K562 (cell line): ENCODE data around the gene RAPGEF5. TPM values are rescaled to one million over a fixed set of nuclear protein-coding genes. Genes with fewer than 3 reads are reported as not detected.

Experiments
- ATAC-seq: fragments of 200-7000 bp; cut with Tn5 transposase; 3 replicates; pipeline ENCODE4 v1.9.1; 2020; ENCODE audit warnings: moderate library complexity
- BruUV-seq: library from RNA; stranded (reverse); fragments of 400-500 nt; replicated peaks from 2 replicates; lab custom pipeline; 2021; lab: Mats Ljungman, UMichigan
- CTCF ChIA-PET: fragments of 300-600 bp; formaldehyde crosslinking; extraction: SDS; loops from one replicate; lab custom pipeline; 2021; ENCODE audit warnings: low intra/inter-chr PET ratio; lab: Yijun Ruan, JAX
- POLR2A ChIA-PET: fragments of 300-600, 350-650 bp; sonication (Branson Sonifier 250); formaldehyde crosslinking; extraction: SDS; loops from one replicate; lab custom pipeline; 2021; ENCODE audit warnings: antibody characterized with exemption, inconsistent platforms; lab: Yijun Ruan, JAX
- DNase-seq, 4 experiments: peaks; one replicate each; pipeline versions ENCODE4 v3.0.0 to v3.0.0-alpha.2; 2011 to 2018; ENCODE audit warnings: low spot score in 3 of 4, mixed read lengths in 3 of 4; ENCODE audit errors: extremely low read depth in 1 of 4
- FAIRE-seq: peaks from 2 replicates; lab custom pipeline; 2011; peaks lifted over from hg19 to GRCh38; lab: Jason Lieb, UNC
- H2AFZ ChIP-seq: 2 replicates; pipeline ENCODE4 v1.6.0; 2011; ENCODE audit warnings: low read depth, low read length, control low read depth, inconsistent platforms
- H3K27ac ChIP-seq: fragments of 200-600 bp; 3 replicates; pipeline ENCODE4 v1.8.0; 2011; ENCODE audit warnings: low read depth, mild to moderate bottlenecking, control low read depth, inconsistent platforms, low read length, moderate library complexity, mixed read lengths; ENCODE audit errors: extremely low read depth
- H3K27me3 ChIP-seq, 2 experiments: fragments of 300-600 bp in 1 of 2; 2 replicates in 1 of 2; 3 replicates in 1 of 2; pipeline versions ENCODE4 v1.6.0 to v1.8.0; 2011; ENCODE audit warnings: inconsistent platforms in 2 of 2, low read length in 2 of 2, mild to moderate bottlenecking in 1 of 2, mixed read lengths in 1 of 2, moderate library complexity in 1 of 2; ENCODE audit not compliant: control insufficient read depth in 2 of 2, insufficient read depth in 2 of 2
- H3K36me3 ChIP-seq: fragments of 300-600 bp; 3 replicates; pipeline ENCODE4 v1.8.0; 2011; ENCODE audit warnings: mild to moderate bottlenecking, low read length, inconsistent platforms; ENCODE audit not compliant: control insufficient read depth, insufficient read depth
- H3K4me1 ChIP-seq, 2 experiments: fragments of 200-600 bp in 1 of 2; replicated peaks in 1 of 2; 2 replicates in 1 of 2; 3 replicates in 1 of 2; pipeline versions ENCODE4 v1.5.1 to v1.8.0; 2011; ENCODE audit warnings: inconsistent platforms in 2 of 2, low read length in 2 of 2, mild to moderate bottlenecking in 1 of 2, mixed read lengths in 1 of 2, moderate library complexity in 1 of 2; ENCODE audit not compliant: control insufficient read depth in 2 of 2, insufficient read depth in 2 of 2
- H3K4me2 ChIP-seq: 2 replicates; pipeline ENCODE4 v1.6.1; 2011; ENCODE audit warnings: low read length, control low read depth, inconsistent platforms, mixed read lengths; ENCODE audit not compliant: insufficient read depth
- H3K4me3 ChIP-seq: fragments of 200-600 bp; sonication (generic), shearing (Covaris generic); 2 replicates; pipeline ENCODE4 v1.5.1; 2016; ENCODE audit warnings: control low read depth, inconsistent platforms
- H3K79me2 ChIP-seq: fragments of 200-600 bp; 3 replicates; pipeline ENCODE4 v1.8.0; 2011; ENCODE audit warnings: low read length, inconsistent platforms; ENCODE audit not compliant: control insufficient read depth, insufficient read depth
- H3K9ac ChIP-seq, 2 experiments: 2 replicates each; pipeline versions ENCODE4 v1.6.0 to v1.6.1; 2011; ENCODE audit warnings: low read depth in 2 of 2, low read length in 2 of 2, control low read depth in 1 of 2, inconsistent platforms in 1 of 2, mild to moderate bottlenecking in 1 of 2, mixed read lengths in 1 of 2; ENCODE audit not compliant: insufficient read depth in 1 of 2
- H3K9me1 ChIP-seq: one replicate; pipeline ENCODE4 v1.6.0; 2011; ENCODE audit warnings: inconsistent platforms, mild to moderate bottlenecking, low read length, moderate library complexity; ENCODE audit not compliant: control insufficient read depth, insufficient read depth
- H3K9me3 ChIP-seq: replicated peaks from 2 replicates; pipeline ENCODE4 v1.5.1; 2011; ENCODE audit warnings: low read depth, low read length, inconsistent platforms; ENCODE audit not compliant: control insufficient read depth, insufficient read depth
- H4K20me1 ChIP-seq: replicated peaks from 2 replicates; pipeline ENCODE4 v1.6.1; 2011; ENCODE audit warnings: low read length, inconsistent platforms, mixed read lengths; ENCODE audit not compliant: control insufficient read depth, insufficient read depth
- CC2D1A ChIP-seq: fragments of 450-650 bp; IDR thresholded peaks from 2 replicates; pipeline ENCODE4 v1.6.1; 2017; ENCODE audit warnings: mild to moderate bottlenecking
- CXXC5 ChIP-seq: fragments of 250-450 bp; sonication (Bioruptor Pico); IDR thresholded peaks from 2 replicates; pipeline ENCODE4 v1.8.0; 2022; ENCODE audit warnings: inconsistent platforms, mild to moderate bottlenecking, moderate library complexity
- SP1 ChIP-seq: sonication (generic); formaldehyde crosslinking; IDR thresholded peaks from 2 replicates; pipeline ENCODE4 v1.8.1; 2022; ENCODE audit warnings: mild to moderate bottlenecking, missing genetic modification reagents
- TRIM28 ChIP-seq: fragments of 450-650 bp; IDR thresholded peaks from 2 replicates; pipeline ENCODE4 v1.6.1; 2017
- ZFP30 ChIP-seq: fragments of 250-450 bp; sonication (Bioruptor Pico); IDR thresholded peaks from 2 replicates; pipeline ENCODE4 v1.8.0; 2022; ENCODE audit warnings: moderate library complexity, mild to moderate bottlenecking, inconsistent platforms, borderline replicate concordance
- ZNF133 ChIP-seq: fragments of 250-450 bp; sonication (Bioruptor Pico); IDR thresholded peaks from 2 replicates; pipeline ENCODE4 v1.4.0; 2020; ENCODE audit warnings: mild to moderate bottlenecking
- WGBS: fragments of 100-300 bp; shearing (Covaris generic); methylation state at CpG from one replicate; pipeline ENCODE4 v1.1.6; 2016; ENCODE audit warnings: low coverage, mixed read lengths; ENCODE audit not compliant: insufficient coverage; ENCODE audit errors: missing lambda C conversion rate; 5-methylcytosine and 5-hydroxymethylcytosine counted together
- in situ Hi-C: fragments of 300-500 bp; cut with MboI; formaldehyde crosslinking; loops from 4 replicates; pipeline ENCODE4 v1.15.0; 2018; ENCODE audit warnings: inconsistent platforms, mixed read lengths
- intact Hi-C: fragments of 100-400 bp; cut with micrococcal nuclease; formaldehyde crosslinking; loops from 2 replicates; pipeline ENCODE4 v1.14.2; 2022
- polyA plus RNA-seq, 8 experiments: library from polyadenylated mRNA; depleted of rRNA in 4 of 8; stranded (reverse) in 5 of 8; unstranded in 3 of 8; fragments of >200 nt; fragmentation: Nextera tagmentation in 2 of 8; fragmentation: Illumina TruSeq in 1 of 8; extraction: Ambion mirVana in 2 of 8; extraction: Trizol in 1 of 8; gene quantifications; 2 replicates each; pipeline versions ENCODE4 v1.2.1 to v1.2.3, GENCODE V29; 2011 to 2014; ENCODE audit warnings: inconsistent platforms in 1 of 8, missing spikeins in 1 of 8
- total RNA-seq, 7 experiments: library from RNA; depleted of rRNA in 6 of 7; stranded (reverse); fragments of >200 nt in 6 of 7; fragmentation: Illumina TruSeq in 2 of 7; extraction: Trizol in 2 of 7; gene quantifications; 2 replicates each; pipeline versions ENCODE4 v1.2.1 to v1.2.3, GENCODE V29; 2011 to 2021; ENCODE audit warnings: low replicate concordance in 1 of 7
- TF ChIP-seq, protein P1 (sequence below): fragments of 250-450 bp; sonication (Bioruptor Pico); IDR thresholded peaks from 2 replicates; pipeline ENCODE4 v1.8.0; 2022; ENCODE audit warnings: inconsistent platforms, mild to moderate bottlenecking, moderate library complexity, borderline replicate concordance
- TF ChIP-seq, protein P2 (sequence below): IDR thresholded peaks from 3 replicates; pipeline ENCODE4 v1.6.1; 2011; ENCODE audit warnings: borderline replicate concordance, mild to moderate bottlenecking, moderate library complexity; ENCODE audit not compliant: insufficient read length; ENCODE audit errors: extremely low read depth
- TF ChIP-seq, protein P3 (sequence below): sonication (generic); formaldehyde crosslinking; IDR thresholded peaks from 2 replicates; pipeline ENCODE4 v1.8.1; 2022; ENCODE audit warnings: missing genetic modification reagents
- TF ChIP-seq, protein P4 (sequence below): sonication (generic); formaldehyde crosslinking; IDR thresholded peaks from 2 replicates; pipeline ENCODE4 v1.5.0; 2020; ENCODE audit warnings: missing genetic modification reagents
- TF ChIP-seq, protein P5 (sequence below): fragments of 450-650 bp; formaldehyde crosslinking; IDR thresholded peaks from 2 replicates; pipeline ENCODE4 v1.4.0; 2020; ENCODE audit warnings: mild to moderate bottlenecking, moderate library complexity
- TF ChIP-seq, protein P6 (sequence below): fragments of 250-450 bp; sonication (Bioruptor Pico); IDR thresholded peaks from 2 replicates; pipeline ENCODE4 v1.5.0; 2021; ENCODE audit warnings: mild to moderate bottlenecking, borderline replicate concordance

The RAPGEF5 gene
- total and polyA plus RNA-seq, 9 of the 15 experiments (the other 6 are each of a cell fraction or from before 2014, with no cell fraction given), result 0.39 to 2.0 (median 1.1) TPM

DNA sequence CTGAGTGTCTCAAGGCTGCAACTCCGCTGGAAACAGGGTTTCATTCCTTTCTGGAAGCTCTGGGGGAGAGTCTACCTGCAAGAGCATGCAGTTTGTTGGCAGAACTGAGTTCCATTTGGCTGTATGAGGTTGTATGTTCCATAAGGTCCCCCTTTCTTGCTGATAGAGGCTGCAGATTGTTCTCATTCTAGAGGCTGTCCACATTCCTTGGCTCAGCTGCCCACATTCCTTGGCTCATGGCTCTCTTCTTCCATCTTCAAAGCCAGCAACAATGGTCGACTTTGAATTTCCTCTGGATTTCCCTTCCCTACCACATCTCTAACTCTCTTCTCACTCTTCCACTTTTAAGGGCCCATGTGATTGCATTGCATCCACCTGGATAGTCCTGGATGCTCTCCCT lies 264.0 kb downstream of the RAPGEF5 start:
- Histone ChIP-seq H3K9me1 (no peaks in the 10 kb centered on the region), H3K27me3 (no peaks in the 10 kb centered on the region), H4K20me1 (no peaks in the 10 kb centered on the region), H3K9ac (no peak overlapping the region), H3K9me3 (peaks cover 2% of the 10 kb centered on the region; the same call in 1 of the 2 replicates), H3K36me3 (no peaks in the 10 kb centered on the region), H3K4me2 (no peak overlapping the region), H3K79me2 (no peaks in the 10 kb centered on the region), H3K27ac (no peak overlapping the region), H3K4me3 (no peak overlapping the region), H2AFZ (no peak overlapping the region), H3K4me1 (peaks cover 6% of the 10 kb centered on the region in 2 experiments; a peak in 4 of 5 replicates)
- intact Hi-C loops (no loop called here), in situ Hi-C loops (no loop called here)
- FAIRE-seq (no peak), DNase-seq (no peak), ATAC-seq (no peak)
- ChIA-PET CTCF (interaction anchor here (1.1 kb wide), 1 partner anchor 18 kb away, joined by 4 read pairs; no protein-coding TSS in a partner anchor), POLR2A (no interaction called here)
- 3% methylated on average over 2 of the region's 2 CpGs for WGBS
- no TSS peak for BruUV-seq
- TF ChIP-seq ZFP30, result no peak
- TF ChIP-seq, protein P1, sequence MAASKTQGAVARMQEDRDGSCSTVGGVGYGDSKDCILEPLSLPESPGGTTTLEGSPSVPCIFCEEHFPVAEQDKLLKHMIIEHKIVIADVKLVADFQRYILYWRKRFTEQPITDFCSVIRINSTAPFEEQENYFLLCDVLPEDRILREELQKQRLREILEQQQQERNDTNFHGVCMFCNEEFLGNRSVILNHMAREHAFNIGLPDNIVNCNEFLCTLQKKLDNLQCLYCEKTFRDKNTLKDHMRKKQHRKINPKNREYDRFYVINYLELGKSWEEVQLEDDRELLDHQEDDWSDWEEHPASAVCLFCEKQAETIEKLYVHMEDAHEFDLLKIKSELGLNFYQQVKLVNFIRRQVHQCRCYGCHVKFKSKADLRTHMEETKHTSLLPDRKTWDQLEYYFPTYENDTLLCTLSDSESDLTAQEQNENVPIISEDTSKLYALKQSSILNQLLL, result no peak
- TF ChIP-seq, protein P2, sequence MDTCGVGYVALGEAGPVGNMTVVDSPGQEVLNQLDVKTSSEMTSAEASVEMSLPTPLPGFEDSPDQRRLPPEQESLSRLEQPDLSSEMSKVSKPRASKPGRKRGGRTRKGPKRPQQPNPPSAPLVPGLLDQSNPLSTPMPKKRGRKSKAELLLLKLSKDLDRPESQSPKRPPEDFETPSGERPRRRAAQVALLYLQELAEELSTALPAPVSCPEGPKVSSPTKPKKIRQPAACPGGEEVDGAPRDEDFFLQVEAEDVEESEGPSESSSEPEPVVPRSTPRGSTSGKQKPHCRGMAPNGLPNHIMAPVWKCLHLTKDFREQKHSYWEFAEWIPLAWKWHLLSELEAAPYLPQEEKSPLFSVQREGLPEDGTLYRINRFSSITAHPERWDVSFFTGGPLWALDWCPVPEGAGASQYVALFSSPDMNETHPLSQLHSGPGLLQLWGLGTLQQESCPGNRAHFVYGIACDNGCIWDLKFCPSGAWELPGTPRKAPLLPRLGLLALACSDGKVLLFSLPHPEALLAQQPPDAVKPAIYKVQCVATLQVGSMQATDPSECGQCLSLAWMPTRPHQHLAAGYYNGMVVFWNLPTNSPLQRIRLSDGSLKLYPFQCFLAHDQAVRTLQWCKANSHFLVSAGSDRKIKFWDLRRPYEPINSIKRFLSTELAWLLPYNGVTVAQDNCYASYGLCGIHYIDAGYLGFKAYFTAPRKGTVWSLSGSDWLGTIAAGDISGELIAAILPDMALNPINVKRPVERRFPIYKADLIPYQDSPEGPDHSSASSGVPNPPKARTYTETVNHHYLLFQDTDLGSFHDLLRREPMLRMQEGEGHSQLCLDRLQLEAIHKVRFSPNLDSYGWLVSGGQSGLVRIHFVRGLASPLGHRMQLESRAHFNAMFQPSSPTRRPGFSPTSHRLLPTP, result no peak
- TF ChIP-seq CXXC5 (CRISPR knock-in tag), result no peak
- no peak for TF ChIP-seq SP1 (CRISPR knock-in tag)
- TF ChIP-seq, protein P3, sequence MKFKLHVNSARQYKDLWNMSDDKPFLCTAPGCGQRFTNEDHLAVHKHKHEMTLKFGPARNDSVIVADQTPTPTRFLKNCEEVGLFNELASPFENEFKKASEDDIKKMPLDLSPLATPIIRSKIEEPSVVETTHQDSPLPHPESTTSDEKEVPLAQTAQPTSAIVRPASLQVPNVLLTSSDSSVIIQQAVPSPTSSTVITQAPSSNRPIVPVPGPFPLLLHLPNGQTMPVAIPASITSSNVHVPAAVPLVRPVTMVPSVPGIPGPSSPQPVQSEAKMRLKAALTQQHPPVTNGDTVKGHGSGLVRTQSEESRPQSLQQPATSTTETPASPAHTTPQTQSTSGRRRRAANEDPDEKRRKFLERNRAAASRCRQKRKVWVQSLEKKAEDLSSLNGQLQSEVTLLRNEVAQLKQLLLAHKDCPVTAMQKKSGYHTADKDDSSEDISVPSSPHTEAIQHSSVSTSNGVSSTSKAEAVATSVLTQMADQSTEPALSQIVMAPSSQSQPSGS (CRISPR knock-in tag), result no peak
- TF ChIP-seq, protein P4, sequence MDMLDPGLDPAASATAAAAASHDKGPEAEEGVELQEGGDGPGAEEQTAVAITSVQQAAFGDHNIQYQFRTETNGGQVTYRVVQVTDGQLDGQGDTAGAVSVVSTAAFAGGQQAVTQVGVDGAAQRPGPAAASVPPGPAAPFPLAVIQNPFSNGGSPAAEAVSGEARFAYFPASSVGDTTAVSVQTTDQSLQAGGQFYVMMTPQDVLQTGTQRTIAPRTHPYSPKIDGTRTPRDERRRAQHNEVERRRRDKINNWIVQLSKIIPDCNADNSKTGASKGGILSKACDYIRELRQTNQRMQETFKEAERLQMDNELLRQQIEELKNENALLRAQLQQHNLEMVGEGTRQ (CRISPR knock-in tag), result no peak
- TF ChIP-seq TRIM28, result no peak
- TF ChIP-seq, protein P5, sequence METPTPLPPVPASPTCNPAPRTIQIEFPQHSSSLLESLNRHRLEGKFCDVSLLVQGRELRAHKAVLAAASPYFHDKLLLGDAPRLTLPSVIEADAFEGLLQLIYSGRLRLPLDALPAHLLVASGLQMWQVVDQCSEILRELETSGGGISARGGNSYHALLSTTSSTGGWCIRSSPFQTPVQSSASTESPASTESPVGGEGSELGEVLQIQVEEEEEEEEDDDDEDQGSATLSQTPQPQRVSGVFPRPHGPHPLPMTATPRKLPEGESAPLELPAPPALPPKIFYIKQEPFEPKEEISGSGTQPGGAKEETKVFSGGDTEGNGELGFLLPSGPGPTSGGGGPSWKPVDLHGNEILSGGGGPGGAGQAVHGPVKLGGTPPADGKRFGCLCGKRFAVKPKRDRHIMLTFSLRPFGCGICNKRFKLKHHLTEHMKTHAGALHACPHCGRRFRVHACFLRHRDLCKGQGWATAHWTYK (CRISPR knock-in tag), result no peak
- no peak for TF ChIP-seq CC2D1A
- TF ChIP-seq ZNF133, result no peak
- TF ChIP-seq, protein P6, sequence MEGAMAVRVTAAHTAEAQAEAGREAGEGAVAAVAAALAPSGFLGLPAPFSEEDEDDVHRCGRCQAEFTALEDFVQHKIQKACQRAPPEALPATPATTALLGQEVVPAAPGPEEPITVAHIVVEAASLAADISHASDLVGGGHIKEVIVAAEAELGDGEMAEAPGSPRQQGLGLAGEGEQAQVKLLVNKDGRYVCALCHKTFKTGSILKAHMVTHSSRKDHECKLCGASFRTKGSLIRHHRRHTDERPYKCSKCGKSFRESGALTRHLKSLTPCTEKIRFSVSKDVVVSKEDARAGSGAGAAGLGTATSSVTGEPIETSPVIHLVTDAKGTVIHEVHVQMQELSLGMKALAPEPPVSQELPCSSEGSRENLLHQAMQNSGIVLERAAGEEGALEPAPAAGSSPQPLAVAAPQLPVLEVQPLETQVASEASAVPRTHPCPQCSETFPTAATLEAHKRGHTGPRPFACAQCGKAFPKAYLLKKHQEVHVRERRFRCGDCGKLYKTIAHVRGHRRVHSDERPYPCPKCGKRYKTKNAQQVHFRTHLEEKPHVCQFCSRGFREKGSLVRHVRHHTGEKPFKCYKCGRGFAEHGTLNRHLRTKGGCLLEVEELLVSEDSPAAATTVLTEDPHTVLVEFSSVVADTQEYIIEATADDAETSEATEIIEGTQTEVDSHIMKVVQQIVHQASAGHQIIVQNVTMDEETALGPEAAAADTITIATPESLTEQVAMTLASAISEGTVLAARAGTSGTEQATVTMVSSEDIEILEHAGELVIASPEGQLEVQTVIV (CRISPR knock-in tag), result no peak
